AG04450 (cell line): ENCODE results near the gene ST13. TPM values are rescaled to one million over a fixed set of nuclear protein-coding genes. Genes with fewer than 3 reads are reported as not detected.

ENCODE experiments used
- CTCF ChIA-PET: fragments of 300-600, 350-600 bp; formaldehyde crosslinking; extraction: SDS; loops from one replicate; lab custom pipeline; 2022; ENCODE audit warnings: antibody characterized with exemption, inconsistent platforms; lab: Charles Lee
- POLR2A ChIA-PET: fragments of 350-600 bp; formaldehyde crosslinking; extraction: SDS; loops from one replicate; lab custom pipeline; 2021; ENCODE audit warnings: antibody characterized with exemption, inconsistent platforms; lab: Yijun Ruan, JAX
- DNase-seq: peaks from one replicate; pipeline ENCODE4 v3.0.0-alpha.2; 2011; ENCODE audit warnings: low read depth, low spot score
- H3K27ac ChIP-seq: one replicate; pipeline ENCODE4 v1.5.1; 2012; ENCODE audit warnings: low read depth, low read length, control low read depth
- H3K27me3 ChIP-seq: one replicate; pipeline ENCODE4 v1.6.0; 2012; ENCODE audit warnings: low read length; ENCODE audit not compliant: control insufficient read depth, insufficient read depth
- H3K4me3 ChIP-seq: 2 replicates; pipeline ENCODE4 v1.5.1; 2011; ENCODE audit warnings: mild to moderate bottlenecking, low read depth, low read length, control low read depth
- H3K9me3 ChIP-seq: 2 replicates; pipeline ENCODE4 v1.5.1; 2012; ENCODE audit warnings: low read length; ENCODE audit not compliant: control insufficient read depth, insufficient read depth
- CTCF ChIP-seq: IDR thresholded peaks from 2 replicates; pipeline ENCODE4 v1.5.1; 2011; ENCODE audit warnings: low read depth, low read length, control low read depth, inconsistent platforms
- polyA plus RNA-seq: library from polyadenylated mRNA; depleted of rRNA; stranded (reverse); fragments of >200 nt; gene quantifications from 2 replicates; pipeline ENCODE4 v1.2.3, GENCODE V29; 2011

ST13 gene
- polyA plus RNA-seq, 1 experiment: 271 TPM

DNA sequence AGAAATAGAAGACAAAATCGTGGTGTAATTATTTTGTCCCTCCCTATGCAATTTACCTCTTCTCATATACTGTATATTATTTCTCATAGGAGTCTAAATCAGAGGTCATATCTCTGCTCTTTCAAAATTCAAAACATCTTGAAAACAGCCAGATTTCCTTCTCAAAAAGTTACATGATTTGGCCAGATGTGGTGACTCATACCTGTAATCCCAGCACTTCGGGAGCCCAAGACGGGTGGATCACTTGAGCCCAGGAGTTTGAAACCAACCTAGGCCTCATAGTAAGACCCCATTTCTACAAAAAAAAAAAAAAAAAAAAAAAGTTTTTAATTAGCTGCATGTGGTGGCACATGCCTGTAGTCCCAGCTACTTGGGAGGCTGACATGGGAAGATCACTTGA, 34.4 kb upstream of the ST13 start:
- CTCF ChIA-PET: no interaction called here

DNA sequence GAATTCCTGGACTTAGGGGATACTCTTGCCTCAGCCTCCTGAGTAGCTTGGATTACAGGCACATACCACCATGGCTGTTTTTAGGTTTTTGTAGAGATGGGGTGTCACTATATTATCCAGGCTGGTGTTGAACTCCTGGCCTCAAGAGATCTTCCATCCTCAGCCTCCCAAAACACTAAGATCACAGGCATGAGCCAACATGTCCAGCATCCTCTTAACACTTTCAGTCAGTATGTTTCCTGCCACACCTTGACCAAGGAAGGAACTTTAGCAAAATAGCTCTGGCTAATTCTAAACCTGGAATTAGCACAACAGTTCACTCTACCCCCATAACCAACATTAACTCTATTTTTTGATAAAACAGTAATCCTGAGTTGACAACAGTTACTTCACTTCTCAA, 32.7 kb upstream of the ST13 start:
- Histone ChIP-seq H3K27ac (no peak overlapping the region), H3K4me3 (no peak overlapping the region), H3K9me3 (no peaks in the 10 kb centered on the region), H3K27me3 (no peaks in the 10 kb centered on the region)
- TF ChIP-seq CTCF: no peak
- no peak for DNase-seq
- CTCF ChIA-PET: interaction anchor here (2.3 kb wide), 1 partner anchor 10 kb away, joined by 10 read pairs; no protein-coding TSS in a partner anchor
- POLR2A ChIA-PET: no interaction called here

More for the DNA sequence above, 34.4 kb upstream of the ST13 start:
- Histone ChIP-seq H3K4me3 (no peak overlapping the region), H3K27me3 (no peaks in the 10 kb centered on the region), H3K9me3 (no peaks in the 10 kb centered on the region), H3K27ac (no peak overlapping the region)
- no peak for DNase-seq
- POLR2A ChIA-PET: no interaction called here
- no peak for TF ChIP-seq CTCF

DNA sequence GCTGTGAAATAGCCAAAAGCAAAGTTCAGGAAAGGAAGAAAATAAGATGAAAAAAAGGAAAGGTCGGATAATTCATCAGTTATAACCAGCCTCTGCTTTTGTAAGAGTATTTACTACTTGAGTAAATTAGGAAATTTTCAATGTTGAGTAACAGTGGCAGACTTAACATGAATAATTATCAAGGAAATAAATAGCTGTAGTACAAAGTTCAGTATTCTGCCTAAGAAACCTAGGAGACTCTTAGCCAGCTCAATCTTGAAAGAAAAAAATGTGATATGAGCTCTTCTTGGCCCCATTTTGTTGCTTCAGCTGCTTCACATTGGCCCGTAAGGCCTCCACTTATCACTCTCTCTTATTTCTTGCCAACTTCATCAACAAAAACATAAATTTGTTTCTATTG, 22.5 kb upstream of the ST13 start:
- Histone ChIP-seq H3K9me3 (no peaks in the 10 kb centered on the region), H3K4me3 (no peak overlapping the region), H3K27me3 (no peaks in the 10 kb centered on the region), H3K27ac (no peak overlapping the region)
- CTCF ChIA-PET: no interaction called here
- TF ChIP-seq CTCF: no peak
- POLR2A ChIA-PET: interaction anchor here (1.2 kb wide), 1 partner anchor 20 kb away, joined by 3 read pairs; no protein-coding TSS in a partner anchor
- DNase-seq: no peak

GRCh38 chr22:40877488-40877887, 21.0 kb upstream of the ST13 start:
- ChIA-PET CTCF (interaction anchor here (0.6 to 2.4 kb wide), 5 partner anchors 22 to 442 kb away, joined by 3 to 12 read pairs (median 3); no protein-coding TSS in a partner anchor), POLR2A (no interaction called here)
- DNase-seq: no peak
- no peaks in the 10 kb centered on the region for H3K27me3 ChIP-seq
- no peak overlapping the region for H3K27ac ChIP-seq
- no peak for TF ChIP-seq CTCF
- no peaks in the 10 kb centered on the region for H3K9me3 ChIP-seq
- H3K4me3 ChIP-seq: no peak overlapping the region

DNA sequence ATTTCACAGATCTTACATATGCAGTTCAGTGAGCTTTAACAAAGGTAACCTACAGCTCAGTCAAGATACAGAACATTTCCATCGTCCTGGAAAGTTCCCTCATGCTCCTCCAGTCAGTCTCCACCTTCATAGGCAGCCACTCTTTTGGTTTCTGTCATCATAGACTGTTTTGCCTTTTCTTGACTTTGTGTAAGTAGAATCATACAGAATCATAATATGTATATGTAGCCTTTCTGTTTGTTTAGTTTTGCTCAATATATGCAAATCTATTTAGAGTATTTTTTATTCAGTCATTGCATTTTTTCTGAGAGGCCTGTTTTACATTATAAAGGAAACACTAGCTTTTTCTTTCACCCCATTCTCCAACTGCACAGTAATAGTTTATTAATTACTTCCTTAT, 20.5 kb upstream of the ST13 start:
- H3K4me3 ChIP-seq: no peak overlapping the region
- CTCF ChIA-PET: interaction anchor here (1.0 to 2.4 kb wide), 2 partner anchors 22 to 46 kb away, joined by 3 to 12 read pairs; no protein-coding TSS in a partner anchor
- TF ChIP-seq CTCF: no peak
- POLR2A ChIA-PET: no interaction called here
- no peaks in the 10 kb centered on the region for H3K9me3 ChIP-seq
- H3K27me3 ChIP-seq: no peaks in the 10 kb centered on the region
- DNase-seq: no peak
- no peak overlapping the region for H3K27ac ChIP-seq
